ENCODE results near the gene PTBP1. TPM values are rescaled to one million over a fixed set of nuclear protein-coding genes. Genes with fewer than 3 reads are reported as not detected.
"Not testable (repeated sequence)": the region's sequence is repeated elsewhere in the genome, so short reads cannot be mapped to it uniquely, and the experiment has no call there.

Gene PTBP1
- total and polyA plus RNA-seq, 2 donors (not counting 3 experiments of a cell fraction or from before 2014, with no cell fraction given), result 382 to 623 TPM

- no peaks in the 10 kb centered on the region for H3K79me2 ChIP-seq (ENCODE audit: control insufficient read depth, insufficient read depth, low read length)
- ChIA-PET POLR2A (no interaction called here), CTCF (interaction anchor here (0.7 to 1.3 kb wide), 2 partner anchors 22 to 71 kb away, joined by 3 read pairs; no protein-coding TSS in a partner anchor)
- no peak within 1 kb of the TSS for H3K27ac ChIP-seq (ENCODE audit: insufficient read depth, low read depth, low read length)
- intact Hi-C loops (cut with micrococcal nuclease) (no loop called here), dilution Hi-C loops (cut with MboI; ENCODE audit: extremely low pct_ligation_motif_present, low sequenced_read_pairs) (no loop called here)
- no peak within 1 kb of the TSS for H3K4me3 ChIP-seq (replicated peaks in 1 of 3; ENCODE audit: insufficient read depth in 1 of 3, low read depth in 1 of 3, low read length in 3 of 3)
- no peak within 1 kb of the TSS for H2AFZ ChIP-seq (ENCODE audit: low read depth, low read length)
- H3K36me3 ChIP-seq (ENCODE audit: control insufficient read depth in 2 of 2, extremely low read depth in 1 of 2, insufficient read depth in 2 of 2, low read length in 2 of 2), result no peaks in the 10 kb centered on the region
- BruUV-seq (replicated peaks), result no TSS peak
- H3K4me2 ChIP-seq (ENCODE audit: insufficient read depth, low read length), result no peak within 1 kb of the TSS
- H4K20me1 ChIP-seq (replicated peaks; ENCODE audit: control insufficient read depth, extremely low read depth, insufficient read depth, low read length), result no peaks in the 10 kb centered on the region
- H3K9me1 ChIP-seq (replicated peaks; ENCODE audit: control insufficient read depth, extremely low read depth, insufficient read depth, low read length), result no peaks in the 10 kb centered on the region
- DNase-seq (ENCODE audit: low read depth, low spot score), result no peak
- no peaks in the 10 kb centered on the region for H3K4me1 ChIP-seq (ENCODE audit: control insufficient read depth, extremely low read depth, insufficient read depth, low read length)
- no peaks in the 10 kb centered on the region for H3K9me3 ChIP-seq (replicated peaks; ENCODE audit: control insufficient read depth, insufficient read depth, low read length)
- FAIRE-seq, result no peak
- no peak within 1 kb of the TSS for H3K9ac ChIP-seq (replicated peaks; ENCODE audit: extremely low read depth, insufficient read depth, low read length)
- TF ChIP-seq FOS (IDR thresholded peaks at IDR 0.05; ENCODE audit: borderline replicate concordance, insufficient read depth, low read length), result no peak
- TF ChIP-seq JUN (IDR thresholded peaks at IDR 0.05; ENCODE audit: borderline replicate concordance, insufficient read depth, insufficient read length, low read depth), result no peak
- no peak for TF ChIP-seq POLR2AphosphoS5 (IDR thresholded peaks at IDR 0.05; ENCODE audit: insufficient read depth, low read depth, low read length)
- no peak for TF ChIP-seq POLR2A (IDR thresholded peaks at IDR 0.05; ENCODE audit: low read depth, low read length)
- TF ChIP-seq MYC (IDR thresholded peaks at IDR 0.05; ENCODE audit: low read depth, low read length), result no peak
- no peak for TF ChIP-seq EZH2 (IDR thresholded peaks at IDR 0.05; ENCODE audit: borderline replicate concordance, low read depth, low read length, severe bottlenecking)
- TF ChIP-seq GATA2 (IDR thresholded peaks at IDR 0.05; ENCODE audit: insufficient read depth, insufficient read length, low read depth, low read length), result no peak
- no peak for TF ChIP-seq CTCF (IDR thresholded peaks at IDR 0.05; ENCODE audit: extremely low read depth in 1 of 2, insufficient read depth in 1 of 2, low read depth in 1 of 2, low read length in 2 of 2)
- no peak for TF ChIP-seq MAX (IDR thresholded peaks at IDR 0.05; ENCODE audit: insufficient read depth, insufficient read length)
- H3K27me3 ChIP-seq (ENCODE audit: control insufficient read depth in 2 of 2, insufficient read depth in 2 of 2, low read length in 2 of 2), result peaks cover 0 to 6% of the 10 kb centered on the region in 2 experiments
These were observed 43.4 kb downstream of the PTBP1 start, which contains the start of gene PRTN3 for GRCh38 chr19:840519-841206. PRTN3 (plus strand) TSS chr19:840999; CDS start chr19:841009, 10 bp downstream.

GRCh38 chr19:842802-843179 is 45.5 kb downstream of the PTBP1 start:
- H4K20me1 ChIP-seq (replicated peaks; ENCODE audit: control insufficient read depth, extremely low read depth, insufficient read depth, low read length); FAIRE-seq; intact Hi-C loops (cut with micrococcal nuclease); H3K9me3 ChIP-seq (replicated peaks; ENCODE audit: control insufficient read depth, insufficient read depth, low read length); DNase-seq (ENCODE audit: low read depth, low spot score); H3K36me3 ChIP-seq (ENCODE audit: control insufficient read depth in 2 of 2, extremely low read depth in 1 of 2, insufficient read depth in 2 of 2, low read length in 2 of 2); BruUV-seq (replicated peaks); H3K9ac ChIP-seq (replicated peaks; ENCODE audit: extremely low read depth, insufficient read depth, low read length); H2AFZ ChIP-seq (ENCODE audit: low read depth, low read length); H3K4me3 ChIP-seq (replicated peaks in 1 of 3; ENCODE audit: insufficient read depth in 1 of 3, low read depth in 1 of 3, low read length in 3 of 3); H3K9me1 ChIP-seq (replicated peaks; ENCODE audit: control insufficient read depth, extremely low read depth, insufficient read depth, low read length); H3K27me3 ChIP-seq (ENCODE audit: control insufficient read depth in 2 of 2, insufficient read depth in 2 of 2, low read length in 2 of 2); dilution Hi-C loops (cut with MboI; ENCODE audit: extremely low pct_ligation_motif_present, low sequenced_read_pairs); H3K4me2 ChIP-seq (ENCODE audit: insufficient read depth, low read length); H3K79me2 ChIP-seq (ENCODE audit: control insufficient read depth, insufficient read depth, low read length); H3K27ac ChIP-seq (ENCODE audit: insufficient read depth, low read depth, low read length); CTCF ChIA-PET; POLR2A ChIA-PET; H3K4me1 ChIP-seq (ENCODE audit: control insufficient read depth, extremely low read depth, insufficient read depth, low read length): not testable (repeated sequence)

All from endothelial cell of umbilical vein (primary cell).